DLD1 (cell line): ENCODE measurements around the gene PTCSC3.

Experiments
- in situ Hi-C: cut with HindIII; loops from 2 replicates; pipeline ENCODE4 v1.10.0; 2017; ENCODE audit warnings: low sequenced_read_pairs

Gene PTCSC3

GRCh38 chr14:36176524-36176923 lies at the start of gene PTCSC3:
Gene PTCSC3 (minus strand): TSS chr14:36176722.
- in situ Hi-C loops: no loop called here

GRCh38 chr14:36226164-36226563 lies 49.6 kb upstream of the PTCSC3 start:
- in situ Hi-C loops: no loop called here

DNA sequence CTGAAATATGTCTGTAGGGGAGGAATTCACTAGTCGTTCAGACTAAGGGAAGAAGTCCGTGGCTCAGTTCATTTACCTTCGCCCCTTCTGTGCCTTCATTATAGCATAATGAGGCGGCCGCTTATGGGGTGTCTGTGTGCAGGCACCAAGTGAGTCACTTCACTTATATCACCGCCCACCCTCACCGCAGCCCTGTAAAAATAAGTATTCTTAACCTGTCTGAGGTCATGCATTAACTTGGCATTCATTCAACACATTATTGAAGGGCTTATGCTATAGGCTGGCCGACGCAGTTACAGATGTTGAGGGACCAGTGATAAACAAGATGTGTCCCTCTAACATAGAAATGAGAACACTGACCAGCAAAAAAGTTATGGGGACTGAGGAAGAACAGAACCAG lies 47.7 kb upstream of the PTCSC3 start:
- in situ Hi-C loops: no loop called here

DNA sequence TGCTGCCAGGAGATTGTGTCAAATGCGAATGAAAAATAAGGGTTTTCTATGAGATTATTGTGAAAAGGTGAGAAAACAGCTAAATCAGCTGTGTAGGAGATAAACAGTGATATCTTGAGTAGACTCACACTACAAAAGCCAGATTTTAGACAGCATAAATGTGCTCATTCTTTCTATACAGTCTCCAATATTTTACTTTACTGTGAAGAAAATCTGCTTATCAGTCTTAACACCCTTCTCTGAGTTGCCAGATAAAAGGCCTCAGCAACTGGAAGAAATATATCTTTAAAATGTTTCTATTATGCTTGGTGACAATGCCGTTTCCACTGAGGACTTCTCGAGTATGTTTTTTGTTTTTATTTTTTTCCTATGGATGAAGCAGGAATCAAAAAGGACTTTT lies 47.0 kb upstream of the PTCSC3 start:
- in situ Hi-C loops: no loop called here

DNA sequence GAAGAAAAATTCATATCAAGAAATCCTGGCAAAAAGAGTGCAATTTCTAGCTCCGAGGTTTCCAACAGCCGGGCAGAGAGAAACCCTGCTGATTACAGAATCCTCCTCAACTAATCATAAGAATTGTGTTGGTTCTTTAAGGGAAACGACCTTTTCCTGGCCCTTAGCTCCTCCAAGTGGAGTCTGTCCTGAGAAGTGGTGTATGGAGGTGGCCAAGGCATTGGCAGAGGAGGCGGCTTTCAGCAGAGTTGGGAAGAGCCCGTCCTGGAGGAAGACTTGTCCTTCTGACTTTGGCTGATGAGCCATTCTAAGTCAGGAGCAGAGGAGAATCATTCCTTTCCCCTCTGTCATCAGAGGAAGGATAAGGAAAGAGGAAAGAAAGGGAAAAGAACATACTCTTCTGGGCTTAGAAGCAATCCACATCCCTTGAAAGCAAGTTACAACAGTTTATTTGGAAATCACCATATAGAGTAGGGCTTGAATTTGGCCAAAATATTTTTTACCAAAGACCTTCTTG lies 46.5 kb upstream of the PTCSC3 start:
- in situ Hi-C loops: no loop called here

- in situ Hi-C loops: no loop called here
Observed at GRCh38 chr14:36222337-36222736, 45.8 kb upstream of the PTCSC3 start.

DNA sequence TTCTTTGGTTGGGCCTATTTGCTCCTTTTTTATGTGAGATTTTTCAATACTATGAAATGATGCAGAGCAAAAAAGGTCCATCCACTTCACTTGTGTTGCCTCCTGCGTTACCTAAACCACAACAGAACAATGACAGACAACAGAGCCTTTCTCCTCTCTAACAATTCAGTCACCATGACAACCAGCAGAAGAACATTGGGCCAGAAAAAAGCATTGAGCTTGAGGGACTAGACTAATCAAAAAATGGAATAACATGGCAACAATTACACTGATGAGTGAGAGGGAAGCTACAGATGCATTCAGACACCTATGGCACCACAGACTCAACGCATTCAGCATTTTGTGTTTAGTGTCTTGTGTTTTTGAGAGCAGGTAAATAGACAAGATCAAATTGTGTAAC lies 44.6 kb upstream of the PTCSC3 start:
- in situ Hi-C loops: no loop called here

GRCh38 chr14:36217732-36218131 lies 41.2 kb upstream of the PTCSC3 start:
- in situ Hi-C loops: no loop called here

GRCh38 chr14:36217027-36217426 lies 40.5 kb upstream of the PTCSC3 start:
- in situ Hi-C loops: no loop called here

DNA sequence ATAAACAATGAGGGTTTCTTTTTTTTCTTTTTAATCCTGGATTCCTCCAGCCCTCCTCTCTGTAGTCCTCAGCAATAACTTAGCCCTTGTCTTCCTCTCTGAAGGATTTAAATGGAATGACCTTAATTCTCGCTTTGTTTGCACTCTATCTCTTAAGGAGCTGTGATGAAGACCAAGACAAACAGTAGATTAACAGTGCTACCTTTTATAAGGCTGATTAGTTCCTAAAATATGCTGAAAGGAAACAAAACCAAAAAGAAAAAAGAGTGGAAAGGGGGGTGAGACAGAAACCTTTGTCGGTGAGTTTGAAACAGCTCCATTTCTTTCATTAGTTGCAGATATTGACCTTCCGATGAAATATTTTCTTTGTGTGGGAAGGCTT lies 38.7 kb upstream of the PTCSC3 start:
- in situ Hi-C loops: no loop called here

DNA sequence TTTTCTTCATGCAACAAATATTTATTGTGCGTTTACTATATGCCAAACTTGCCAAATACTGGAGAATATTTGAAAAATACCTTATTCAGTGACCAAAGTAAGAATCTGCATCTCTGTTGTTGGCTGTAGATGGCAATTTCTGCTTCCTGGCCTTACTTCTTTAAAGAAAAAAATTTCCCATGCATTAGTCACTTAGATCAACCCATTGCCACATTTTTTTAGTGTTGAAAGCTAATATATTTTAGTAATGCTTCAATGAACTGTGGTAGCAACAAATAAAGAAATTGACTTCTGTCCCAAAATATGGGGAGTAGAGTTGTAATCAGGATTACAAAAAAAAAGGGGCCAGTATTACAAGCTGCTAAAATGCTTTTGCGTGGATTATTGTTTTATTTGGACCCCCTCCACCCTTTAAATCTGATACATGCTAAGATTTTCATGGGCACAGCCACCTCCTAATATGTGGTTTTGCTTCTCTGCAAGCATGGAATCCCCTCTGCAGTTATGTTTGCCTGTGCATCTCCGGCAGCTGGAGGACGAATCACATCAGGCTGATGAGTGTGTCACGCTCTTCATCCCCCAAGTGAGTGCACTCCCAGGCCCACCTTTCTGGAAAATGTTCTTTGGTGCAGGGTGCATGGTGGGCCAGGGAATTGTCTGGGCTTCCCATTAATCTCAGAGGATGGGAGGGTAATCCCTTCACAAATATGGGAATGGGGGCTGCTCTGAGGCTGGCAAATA lies 38.1 kb upstream of the PTCSC3 start:
- in situ Hi-C loops: no loop called here

- in situ Hi-C loops: no loop called here
Observed at GRCh38 chr14:36212987-36213386, 36.5 kb upstream of the PTCSC3 start.

GRCh38 chr14:36212577-36212976 lies 36.1 kb upstream of the PTCSC3 start:
- in situ Hi-C loops: no loop called here

DNA sequence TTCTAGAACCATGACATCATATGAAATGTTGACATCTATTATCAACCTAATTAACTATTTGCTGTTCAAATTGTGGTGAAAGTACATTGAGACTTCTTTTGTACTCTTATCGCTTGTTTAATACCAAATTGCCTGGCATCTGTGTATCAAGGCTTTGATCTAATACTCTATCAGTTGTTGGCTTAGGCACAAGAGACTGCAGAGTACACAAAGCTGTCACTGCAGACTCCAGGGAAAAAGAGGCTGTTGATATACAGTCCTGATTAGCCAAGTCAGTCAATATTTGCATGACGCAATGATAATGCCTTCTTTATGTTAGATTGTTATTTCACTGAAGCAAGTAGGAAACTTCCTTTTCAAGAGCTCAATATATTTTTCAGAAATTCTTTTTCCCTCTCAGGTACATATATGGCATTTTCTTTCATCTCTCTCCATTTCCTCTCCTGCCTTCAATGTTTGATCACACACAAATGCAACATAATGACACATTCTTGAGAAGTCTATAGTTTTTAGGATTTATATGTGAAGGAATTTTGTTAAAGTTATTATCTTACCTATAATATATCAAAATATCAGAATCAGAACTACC lies 32.3 kb upstream of the PTCSC3 start:
- in situ Hi-C loops: no loop called here

DNA sequence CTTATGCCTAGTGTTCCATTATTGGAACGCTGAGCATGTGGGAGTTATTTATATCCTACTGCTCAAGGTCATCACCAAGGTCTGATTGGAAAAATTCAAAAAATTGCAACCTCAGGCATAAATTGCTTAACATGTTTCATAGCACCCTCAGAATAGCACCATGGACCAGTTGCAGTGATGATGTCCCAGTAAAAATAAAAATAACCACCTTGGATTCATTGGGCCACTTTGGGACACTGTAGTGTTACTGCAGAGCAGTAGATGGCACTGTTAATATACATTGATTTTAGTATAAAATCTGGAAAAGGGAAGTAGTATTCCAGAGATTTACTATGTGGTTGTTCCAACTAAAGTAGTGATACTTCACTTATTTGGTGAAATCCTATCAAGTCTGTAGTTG lies 31.0 kb upstream of the PTCSC3 start:
- in situ Hi-C loops: no loop called here

DNA sequence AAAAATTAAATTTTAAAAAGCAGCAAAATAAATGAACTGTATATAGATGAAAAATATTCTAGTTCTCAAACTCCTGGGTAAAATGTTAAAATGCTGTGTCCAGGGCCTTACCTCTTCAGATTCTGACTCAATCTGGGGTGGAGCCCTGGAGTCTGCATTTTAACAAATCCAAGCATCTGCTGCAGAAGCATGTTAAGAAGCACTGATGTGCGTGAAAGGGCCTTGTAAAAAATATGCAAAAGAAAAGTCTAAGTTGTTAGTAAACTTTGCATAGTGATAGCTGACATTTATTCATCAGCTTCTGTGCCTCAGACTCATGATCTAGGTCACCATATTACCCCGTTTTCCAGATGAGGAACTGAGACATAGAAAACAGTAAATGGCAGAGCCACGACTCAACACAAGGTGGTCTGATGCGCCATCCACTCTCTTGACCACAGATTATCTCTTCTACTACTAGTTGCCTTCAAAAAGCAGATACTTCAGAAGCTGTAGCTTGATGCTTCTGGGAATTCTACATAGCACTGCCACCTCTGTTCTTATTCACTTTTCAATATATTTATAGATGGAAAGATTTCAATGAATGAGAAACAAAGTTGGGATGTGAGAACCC lies 28.0 kb upstream of the PTCSC3 start:
- in situ Hi-C loops: no loop called here

DNA sequence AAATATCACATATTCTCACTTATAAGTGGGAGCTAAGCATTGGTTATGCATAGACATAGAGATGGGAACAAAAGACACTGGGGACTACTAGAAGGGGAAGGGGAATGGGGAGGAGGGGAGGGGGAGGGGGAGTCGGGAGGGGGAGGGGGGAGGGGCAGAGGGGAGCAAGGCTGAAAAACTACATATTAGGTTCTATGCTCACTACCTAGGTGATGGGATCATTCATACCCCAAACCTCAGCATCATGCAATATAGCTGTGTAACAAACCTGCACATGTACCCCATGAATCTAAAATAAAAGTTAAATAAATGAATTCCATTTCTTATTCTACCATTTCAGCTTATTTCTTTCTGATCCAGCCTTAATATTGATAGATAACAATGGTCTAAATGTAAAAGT lies 21.9 kb upstream of the PTCSC3 start:
- in situ Hi-C loops: no loop called here

DNA sequence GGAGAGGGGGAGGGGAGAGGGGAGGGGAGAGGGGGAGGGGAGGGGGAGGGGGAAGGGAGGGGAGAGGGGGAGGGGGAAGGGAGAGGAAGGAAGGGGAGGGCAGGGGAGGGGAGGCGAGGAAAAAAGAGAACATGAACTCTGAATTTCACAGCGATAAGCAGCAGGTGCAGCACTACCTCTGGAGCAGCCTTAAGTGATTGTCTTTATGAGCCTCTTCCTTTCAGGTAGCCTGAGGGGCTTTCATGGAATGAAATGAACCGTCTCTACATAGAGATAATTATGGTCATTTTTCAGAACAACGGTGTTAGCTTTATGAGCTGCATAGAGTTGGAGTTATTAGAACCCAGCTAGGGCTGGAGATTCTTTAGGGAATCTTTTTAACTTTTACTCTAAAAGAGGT lies 18.1 kb upstream of the PTCSC3 start:
- in situ Hi-C loops: no loop called here

DNA sequence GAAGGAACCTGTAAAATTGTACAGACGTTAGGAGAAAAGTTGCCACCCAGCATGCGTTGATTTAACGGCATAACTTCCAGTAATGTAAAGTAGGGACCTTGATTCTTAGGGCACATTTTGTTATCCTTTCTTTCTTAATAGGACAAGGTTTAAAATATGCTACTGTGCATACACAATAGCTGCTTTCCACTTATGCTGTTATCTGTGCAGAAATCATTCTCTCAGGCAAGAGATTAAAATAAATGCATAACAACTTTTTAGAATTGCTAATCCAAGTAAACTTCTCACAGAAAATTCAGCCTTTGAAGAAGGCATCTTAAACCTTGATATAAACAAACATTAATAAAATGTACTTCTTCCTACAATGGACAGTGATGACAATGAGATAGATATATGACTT lies 16.0 kb upstream of the PTCSC3 start:
- in situ Hi-C loops: no loop called here

DNA sequence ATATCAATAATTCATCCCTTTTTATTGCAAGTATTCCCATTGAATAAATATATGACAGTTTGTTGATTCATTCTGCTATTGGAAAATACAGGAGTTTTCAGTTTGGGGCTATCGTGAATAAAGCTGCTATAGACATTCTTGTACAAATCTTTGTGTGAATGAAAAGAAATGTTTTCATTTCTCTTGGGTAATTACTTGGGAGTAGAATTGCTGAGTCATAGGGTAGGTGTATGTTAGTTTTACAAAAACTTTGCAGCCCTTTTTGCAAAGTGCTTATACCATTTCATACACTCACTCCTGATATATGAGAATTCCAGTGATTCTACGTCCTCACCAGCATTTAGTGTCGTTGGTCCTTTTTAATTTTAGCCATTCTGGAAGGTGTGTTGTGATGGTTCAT lies 6.9 kb upstream of the PTCSC3 start:
- in situ Hi-C loops: no loop called here

DNA sequence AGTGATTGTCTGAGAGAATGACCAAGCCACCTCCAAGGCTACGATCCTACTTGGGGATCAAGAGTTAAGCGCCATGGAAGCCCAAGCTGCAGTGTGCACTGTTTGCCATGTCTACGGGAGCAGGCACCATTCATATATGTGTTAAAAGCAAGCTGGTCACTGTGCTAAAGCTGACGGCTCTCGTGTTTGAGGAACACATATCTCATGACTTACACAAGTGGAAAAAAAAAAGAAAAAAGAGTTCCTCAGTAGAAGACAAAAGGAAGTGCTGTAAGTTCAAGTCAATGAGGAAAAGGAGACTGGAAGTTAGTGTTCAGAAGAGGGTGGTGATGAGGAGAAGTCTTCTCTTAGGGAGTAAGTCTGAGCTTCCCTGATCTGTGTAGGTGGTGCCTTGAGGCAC lies 4.9 kb upstream of the PTCSC3 start:
- in situ Hi-C loops: no loop called here

DNA sequence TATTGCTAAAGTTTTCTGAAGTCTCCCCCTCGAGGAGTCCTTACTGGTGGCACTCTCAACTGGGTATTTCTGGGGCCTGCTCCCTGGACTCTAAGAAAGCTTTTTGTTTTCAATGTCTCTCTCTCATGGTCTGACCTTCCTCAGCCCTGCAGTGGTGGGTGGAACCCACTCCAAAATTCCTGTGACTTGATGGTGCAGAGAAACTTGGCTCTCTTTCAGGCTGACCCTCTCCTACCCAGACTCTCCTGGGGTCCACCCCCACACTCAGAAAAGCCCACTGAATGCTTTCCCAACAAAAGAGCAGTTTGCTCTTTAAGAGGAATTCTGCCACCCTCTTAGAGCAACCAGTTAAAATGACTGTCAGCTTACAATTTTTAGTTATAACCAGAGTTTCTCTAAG lies 967 bp upstream of the PTCSC3 start:
- in situ Hi-C loops: no loop called here
